HuH-7 (cell line): Measurements from ENCODE around the gene C1QB.

ENCODE experiments used
- DNase-seq: peaks from one replicate; pipeline ENCODE4 v3.0.0; 2011; ENCODE audit warnings: low spot score

The C1QB gene, protein sequence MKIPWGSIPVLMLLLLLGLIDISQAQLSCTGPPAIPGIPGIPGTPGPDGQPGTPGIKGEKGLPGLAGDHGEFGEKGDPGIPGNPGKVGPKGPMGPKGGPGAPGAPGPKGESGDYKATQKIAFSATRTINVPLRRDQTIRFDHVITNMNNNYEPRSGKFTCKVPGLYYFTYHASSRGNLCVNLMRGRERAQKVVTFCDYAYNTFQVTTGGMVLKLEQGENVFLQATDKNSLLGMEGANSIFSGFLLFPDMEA

DNA sequence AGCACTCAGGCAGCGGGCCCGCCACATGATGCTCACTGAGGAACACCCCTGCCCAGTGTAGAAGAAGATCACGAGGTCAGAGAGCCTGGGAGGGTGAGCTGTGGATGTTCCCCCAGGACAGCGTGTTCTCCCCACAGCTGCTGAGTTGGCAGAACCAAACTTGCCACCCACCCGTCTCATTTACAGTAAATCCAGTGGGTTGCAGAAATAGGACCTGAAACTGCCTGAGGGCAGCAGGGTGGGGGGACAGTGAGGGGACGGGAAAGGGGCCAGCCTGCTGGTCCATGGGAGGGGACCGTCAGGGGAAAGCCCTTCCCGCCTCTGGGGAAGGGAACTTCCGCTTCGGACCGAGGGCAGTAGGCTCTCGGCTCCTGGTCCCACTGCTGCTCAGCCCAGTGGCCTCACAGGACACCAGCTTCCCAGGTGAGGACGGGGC lies at the start of gene C1QB:
Gene C1QB (plus strand): TSS at position 356 of the 436 bp plus-strand sequence. CDS start 6,227 bp downstream, outside the sequence.
- no peak for DNase-seq

DNA sequence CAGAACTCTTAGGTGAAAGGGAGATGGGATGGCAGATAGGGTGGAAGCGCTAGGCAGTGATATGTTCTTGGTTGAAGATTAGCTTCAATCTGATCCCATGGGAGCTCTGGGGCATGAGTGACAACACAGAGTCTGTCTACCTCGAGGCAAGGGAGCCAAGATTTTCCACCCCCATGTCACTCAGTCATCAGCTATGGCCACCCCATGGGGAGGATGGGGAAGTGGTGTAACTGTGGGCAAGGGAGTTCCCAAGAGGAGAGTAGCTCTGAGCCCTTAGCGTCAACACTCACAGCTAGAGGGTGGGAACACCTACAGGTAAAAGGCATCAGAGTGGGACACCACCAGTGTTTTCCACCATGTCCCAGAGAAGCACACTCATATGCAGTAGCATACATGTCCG lies 46.9 kb upstream of the C1QB start:
- no peak for DNase-seq

DNA sequence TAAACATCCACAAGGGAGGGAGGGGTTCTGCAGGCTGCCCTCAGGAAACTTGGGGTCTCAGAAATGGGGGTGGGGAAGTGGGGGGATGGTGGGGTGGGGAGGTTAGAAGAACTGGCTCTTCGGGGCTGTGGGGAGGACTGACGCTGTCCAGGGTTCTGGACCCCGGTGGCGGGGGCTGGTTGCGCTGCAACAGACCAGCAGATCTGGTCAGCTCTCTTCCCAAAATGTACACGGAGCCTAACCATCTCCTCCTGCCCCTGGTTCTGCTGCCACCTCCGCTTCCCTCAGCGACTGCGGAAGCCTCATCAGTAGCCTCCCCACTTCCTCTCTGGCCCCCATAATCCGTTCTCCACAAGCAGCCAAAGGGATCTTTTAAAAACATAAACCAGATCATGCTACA lies 45.9 kb upstream of the C1QB start:
- DNase-seq, result no peak

DNA sequence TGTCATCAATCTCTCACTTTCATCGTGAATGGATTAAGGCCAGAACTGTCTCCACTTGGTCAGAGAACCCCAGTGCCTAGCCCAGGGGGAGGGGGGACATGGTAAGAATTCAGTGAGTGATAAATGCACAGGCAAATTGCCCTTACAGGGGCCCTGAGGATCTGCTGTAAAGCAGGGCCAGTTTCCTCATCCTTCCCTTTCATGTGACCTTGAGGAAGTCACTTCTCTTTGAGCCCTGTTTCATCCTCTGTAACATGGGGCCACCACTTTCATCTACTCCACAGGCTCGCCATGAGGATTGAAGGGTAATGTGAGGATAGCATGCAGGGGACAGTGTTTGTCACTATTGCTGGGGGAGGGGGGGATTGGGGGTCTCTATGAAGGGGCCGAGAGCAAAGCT lies 44.7 kb upstream of the C1QB start:
- no peak for DNase-seq

DNA sequence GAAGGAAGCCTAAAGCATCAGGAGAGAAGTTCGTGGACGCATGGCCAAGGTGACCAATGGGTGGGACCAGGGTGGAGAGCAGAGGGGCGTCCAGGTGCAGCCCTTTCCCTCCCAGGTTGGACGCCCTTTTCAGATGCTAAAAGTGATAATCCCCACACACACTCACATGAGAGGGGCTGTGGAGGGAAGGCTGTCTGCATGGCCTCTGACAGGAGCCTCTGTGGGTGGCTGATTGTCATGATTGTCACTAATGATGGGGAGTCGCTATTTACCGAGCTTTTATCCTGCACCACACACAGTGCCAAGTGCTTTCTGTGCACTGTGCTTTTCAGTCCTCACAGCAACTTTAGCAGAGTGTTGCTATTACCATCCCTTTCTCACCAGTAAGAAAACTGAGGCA lies 43.7 kb upstream of the C1QB start:
- no peak for DNase-seq

DNA sequence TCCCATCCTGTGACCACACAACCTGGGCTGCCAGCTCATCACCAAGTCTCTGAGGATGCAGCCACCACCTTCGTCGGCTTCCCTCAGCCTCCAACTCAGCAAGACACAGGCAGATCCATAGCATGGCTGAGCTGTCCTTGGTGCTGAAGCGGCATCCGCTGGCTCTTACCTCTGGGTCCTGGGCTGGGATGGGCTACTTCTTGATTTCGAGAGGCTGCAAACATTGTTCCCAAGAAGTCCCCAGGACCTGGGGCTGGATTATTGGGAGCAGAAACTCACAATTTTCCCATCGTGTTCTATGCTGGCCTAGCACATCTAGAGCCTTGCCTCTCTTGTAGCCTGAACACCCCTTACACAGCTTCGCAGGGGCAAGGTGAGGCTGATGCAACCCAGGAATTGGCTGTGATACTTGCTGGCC lies 41.5 kb upstream of the C1QB start:
- DNase-seq, result peak; percentile 82

DNA sequence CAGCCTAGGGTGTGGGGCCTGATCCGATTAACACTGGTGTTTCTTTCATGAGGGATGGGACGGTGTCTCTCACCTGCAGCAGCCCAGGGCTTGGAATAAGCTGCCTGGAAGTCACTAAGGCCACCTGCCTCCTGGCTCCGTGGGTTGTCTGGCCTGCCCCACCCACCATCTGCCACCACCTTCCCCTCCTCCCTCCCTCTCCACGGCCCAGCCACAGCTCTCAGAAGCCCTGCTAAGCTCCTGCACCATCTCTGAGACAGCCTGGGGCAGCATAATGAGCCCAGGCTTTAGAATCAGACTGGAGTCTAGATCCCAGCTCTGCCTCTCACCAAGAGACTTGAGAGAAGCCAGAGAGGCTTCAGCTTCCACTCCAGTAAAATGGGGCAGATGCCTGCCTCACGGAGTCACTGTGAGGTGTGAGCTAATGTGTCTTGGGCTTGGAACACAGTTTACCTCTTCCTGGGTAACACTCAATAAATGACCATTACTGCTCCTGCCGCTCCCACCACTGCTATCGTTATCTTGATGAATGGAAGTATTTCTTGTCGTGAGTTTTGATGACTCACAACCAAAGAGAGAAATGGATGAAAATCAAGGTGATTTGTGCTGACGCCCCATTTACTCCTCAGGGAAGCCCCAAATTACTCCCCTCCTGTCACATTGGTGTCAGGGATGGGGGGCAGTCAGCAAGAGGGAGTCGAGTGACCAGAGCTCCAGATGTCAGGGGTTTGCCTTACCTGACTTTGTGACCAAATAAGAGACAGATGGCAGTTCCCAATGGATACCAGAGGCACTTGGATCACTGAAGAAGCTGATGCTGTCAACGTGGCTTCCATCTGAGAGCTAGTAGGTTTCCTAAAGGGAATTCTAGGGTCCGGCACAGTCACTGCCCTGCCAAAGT lies 40.1 kb upstream of the C1QB start:
- DNase-seq, result no peak

DNA sequence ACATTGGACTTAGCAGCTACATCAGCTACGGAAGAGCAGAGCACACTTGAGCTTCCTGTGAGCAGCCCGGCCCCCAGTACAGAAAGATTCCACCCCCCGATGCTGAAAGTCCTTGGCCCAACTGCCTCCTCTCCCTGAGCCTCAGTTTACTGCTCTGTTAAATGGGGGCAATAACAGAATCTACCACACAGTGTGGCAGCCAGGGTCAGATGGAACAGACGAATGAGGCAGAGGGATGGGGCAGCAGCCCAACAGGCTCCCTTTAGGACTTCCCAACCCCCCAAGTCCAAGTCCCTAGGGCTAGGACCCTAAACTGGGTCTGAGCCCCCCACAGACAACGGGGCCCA lies 39.5 kb upstream of the C1QB start:
- no peak for DNase-seq

DNA sequence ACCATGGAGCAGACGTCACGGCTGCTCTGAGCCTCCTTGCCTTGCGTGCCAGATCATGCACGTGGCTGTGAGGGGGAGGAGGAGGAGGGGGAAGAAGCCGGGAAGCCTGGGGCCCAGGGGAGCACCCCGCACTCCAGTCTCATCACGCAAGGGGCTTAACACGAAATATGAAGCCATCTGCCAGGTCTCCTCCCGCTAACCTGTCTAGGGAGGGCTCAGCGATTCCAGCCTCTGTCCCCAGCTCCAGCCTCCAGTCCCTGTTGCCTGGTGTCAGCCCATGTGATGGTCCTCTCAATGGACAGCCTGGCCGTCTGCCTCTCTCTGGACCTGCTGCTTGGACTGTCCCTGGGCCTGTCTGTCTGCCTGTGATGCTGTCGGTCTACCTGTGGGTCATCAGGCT lies 39.1 kb upstream of the C1QB start:
- DNase-seq, result no peak

DNA sequence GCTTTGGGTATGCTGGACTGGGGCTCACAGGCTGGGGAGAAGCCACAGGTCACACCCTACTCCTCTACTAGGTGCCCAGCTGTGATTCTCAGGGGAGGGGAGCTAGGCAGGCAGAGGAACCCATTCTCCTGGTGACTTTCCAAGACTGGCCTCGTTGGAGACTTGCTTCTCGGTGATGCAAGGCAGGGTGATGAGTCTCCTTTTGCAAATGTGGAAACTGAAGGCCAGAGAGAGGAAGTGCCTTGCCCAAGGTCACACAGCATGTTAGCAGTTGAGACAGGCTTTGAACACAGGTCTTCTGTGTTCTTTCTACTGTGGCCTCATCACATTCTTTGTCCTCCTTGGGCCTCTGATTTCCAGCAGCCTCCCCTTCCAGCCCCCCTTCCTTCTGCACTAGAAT lies 37.1 kb upstream of the C1QB start:
- no peak for DNase-seq

DNA sequence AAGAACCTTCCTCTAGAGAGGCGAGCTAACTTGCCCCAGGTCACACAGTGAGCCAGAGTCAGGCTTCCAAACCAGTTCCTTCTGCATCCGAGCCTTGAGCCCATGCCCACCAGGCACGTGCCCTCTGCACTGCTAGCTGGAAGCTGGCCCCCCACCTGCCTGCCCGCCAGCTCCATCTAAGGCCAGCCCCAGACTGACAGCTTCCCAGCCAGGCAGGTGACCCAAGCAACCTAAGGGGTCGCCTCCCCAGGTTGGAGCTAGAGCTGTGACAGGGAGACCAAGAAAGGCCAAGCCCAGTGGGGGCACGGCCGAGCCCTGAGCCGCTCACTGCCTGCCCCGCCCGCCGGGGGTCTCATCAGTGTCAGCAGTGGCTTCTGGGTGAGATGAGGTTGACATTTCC lies 36.5 kb upstream of the C1QB start:
- DNase-seq, result no peak

DNA sequence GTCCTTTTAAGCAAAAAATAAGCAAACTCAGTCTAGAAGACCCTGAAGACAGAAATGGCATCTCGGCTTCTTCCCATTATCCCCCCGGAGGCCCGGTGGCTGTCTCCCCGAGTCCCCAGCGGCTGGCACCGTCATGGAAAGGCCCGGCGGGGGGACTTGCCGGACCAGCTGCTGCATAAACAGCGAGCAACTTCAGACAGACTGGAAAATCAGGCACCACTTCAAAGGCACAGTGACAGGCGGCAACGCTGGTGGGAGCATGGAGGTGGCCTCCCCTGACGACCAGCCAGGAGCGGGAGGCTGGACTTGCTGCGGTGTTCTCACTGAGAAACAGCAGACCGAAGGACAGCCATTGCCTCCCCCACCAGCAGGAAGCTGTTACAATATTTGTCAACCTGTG lies 35.0 kb upstream of the C1QB start:
- DNase-seq, result no peak

DNA sequence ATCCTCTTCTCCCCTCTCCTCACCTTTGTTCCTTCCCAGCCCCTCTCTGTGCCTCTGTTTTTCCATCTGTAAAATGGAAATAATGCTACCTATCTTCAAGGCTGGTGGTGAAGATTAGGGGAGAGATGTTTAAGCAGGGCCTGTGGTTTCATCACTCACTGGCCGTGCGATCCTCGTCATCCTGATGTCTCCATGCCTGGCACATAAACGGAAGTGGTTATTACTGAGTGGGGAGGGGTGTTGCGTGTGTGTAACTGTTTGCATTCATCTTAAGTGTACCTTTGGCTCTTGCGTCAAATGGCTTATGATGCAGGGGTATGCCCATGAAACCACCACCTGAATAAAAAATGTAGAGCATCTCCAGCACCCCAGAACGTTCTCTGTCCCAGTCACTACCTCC lies 33.8 kb upstream of the C1QB start:
- DNase-seq, result no peak

DNA sequence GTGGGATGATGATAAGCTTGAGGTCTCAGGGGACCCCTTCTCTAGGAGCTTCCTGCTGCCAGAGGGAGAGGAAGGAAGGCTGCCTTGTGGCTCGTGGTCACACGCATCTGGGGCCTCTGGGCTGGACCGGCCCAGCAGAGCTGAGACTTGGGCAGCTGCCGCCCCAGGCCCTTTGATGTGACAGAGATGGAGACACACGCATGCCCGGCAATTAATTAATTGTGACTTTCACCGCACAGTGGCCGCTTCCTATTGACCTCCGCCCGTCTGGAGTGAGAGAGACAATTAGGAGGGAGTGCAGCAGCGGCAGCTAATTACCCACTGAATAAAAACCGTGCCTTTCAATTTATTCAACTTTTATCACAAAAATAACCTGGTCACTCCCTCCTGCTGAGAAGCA lies 33.2 kb upstream of the C1QB start:
- DNase-seq, result no peak

DNA sequence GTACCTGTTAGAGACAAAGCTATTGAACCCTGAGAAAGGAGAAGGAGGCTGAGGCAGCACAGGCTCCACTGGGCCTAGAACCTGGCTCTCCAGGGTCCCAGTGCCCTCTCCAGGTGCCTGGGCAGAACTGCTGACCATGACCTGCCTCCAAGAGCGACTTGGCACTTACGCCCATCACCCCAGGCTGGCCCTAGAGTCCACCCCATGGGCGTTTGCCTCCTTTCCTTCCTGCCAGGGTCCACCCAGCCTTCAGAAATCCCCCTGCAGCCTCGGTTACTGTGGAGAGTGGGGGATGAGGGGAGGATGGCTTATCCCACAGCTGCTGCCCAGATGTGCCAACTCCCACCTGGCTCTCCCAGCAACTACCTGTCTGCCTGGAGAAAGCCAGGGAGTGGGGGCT lies 31.3 kb upstream of the C1QB start:
- no peak for DNase-seq

DNA sequence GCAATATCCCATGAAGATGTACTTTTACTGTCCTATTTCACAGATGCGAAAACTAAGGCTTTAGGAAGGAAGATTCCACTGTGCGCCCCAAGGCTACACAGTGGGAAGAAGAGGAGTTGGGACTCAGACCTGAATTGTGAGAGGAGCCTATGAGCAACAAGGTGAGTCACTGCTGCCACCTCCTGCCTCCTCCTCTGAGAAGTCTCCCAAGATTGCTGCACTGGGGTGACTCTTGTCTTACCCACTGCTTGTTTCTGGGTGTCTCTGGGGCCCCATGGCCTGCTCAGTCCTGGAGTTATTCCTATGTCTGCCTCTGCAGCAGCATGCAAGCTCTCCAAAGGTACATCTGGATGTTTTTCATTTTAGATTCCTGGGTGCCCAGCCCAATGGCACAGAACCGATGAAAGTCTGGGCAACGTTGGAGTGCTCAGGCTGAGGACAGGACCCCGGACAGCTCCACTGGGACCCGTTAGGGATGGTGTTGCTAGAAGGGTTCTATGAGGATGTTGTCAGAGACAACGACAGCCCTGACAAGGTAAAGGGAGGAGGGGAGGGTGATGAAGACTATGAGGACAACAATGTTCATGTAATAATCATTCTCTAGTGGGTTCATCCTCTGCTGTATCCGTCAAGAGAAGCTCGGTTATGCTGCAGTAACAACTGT lies 27.6 kb upstream of the C1QB start:
- no peak for DNase-seq

DNA sequence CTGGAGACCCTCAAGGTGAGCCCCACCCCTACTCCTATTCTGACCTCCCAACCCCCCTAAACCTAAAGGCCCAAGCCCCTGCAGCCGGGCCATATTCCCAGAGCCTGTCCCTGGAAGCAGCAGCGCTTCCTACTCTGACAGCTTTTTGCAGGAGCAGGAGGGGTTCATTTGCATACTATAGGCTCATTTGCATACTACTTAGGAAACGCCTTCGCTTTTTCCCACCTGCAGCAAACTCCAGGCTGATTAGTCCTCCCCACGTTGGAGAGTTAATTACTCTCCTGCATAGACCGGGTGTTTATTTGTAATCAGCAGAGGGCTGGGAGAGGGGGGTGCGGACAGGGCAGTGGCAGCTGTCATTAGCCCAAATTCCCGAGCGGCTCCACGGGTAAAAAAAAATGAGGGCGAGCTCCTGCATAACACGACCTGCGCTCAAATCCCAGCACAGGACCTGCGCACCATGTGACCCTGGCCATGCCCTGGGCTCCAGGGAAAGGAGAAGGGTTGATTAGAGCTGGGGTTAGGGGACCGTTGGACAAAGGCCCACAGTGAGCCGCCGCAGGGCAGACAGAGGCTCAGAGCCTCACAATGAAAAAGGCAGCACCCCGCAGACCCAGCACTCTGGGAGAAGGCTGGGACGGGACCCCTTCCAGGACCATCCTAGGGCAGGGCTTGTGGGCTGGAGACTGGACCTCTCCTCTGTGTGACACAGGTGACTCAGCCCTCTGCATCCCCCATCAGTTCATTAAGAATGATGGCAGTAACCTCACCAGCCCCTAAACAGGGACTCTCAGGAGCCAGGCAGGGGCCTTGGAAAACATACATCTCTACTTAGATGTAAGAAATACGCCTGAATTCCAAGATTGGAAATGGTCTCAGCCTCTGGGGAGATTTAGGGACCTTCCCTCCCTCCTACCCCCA lies 26.5 kb upstream of the C1QB start:
- no peak for DNase-seq

DNA sequence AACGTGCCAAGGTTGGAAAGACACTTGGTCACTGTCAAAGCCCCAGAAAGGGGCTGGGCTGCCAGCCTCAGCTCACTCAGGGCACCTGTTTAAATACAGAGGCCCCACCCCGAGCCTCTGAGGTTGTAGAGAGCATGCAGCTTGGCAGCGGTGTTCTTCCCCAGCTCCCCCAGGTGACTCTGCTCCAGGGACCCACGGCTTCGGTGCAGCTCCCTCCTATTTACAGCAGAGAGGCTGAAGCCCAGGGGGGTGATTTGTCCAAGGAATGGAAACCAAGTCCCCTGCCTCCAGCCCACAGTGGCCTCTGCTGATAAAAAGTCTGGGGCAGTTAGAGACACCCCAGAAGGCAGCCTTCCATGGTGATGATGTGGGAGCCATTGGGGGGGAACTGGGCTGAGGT lies 25.7 kb upstream of the C1QB start:
- no peak for DNase-seq

DNA sequence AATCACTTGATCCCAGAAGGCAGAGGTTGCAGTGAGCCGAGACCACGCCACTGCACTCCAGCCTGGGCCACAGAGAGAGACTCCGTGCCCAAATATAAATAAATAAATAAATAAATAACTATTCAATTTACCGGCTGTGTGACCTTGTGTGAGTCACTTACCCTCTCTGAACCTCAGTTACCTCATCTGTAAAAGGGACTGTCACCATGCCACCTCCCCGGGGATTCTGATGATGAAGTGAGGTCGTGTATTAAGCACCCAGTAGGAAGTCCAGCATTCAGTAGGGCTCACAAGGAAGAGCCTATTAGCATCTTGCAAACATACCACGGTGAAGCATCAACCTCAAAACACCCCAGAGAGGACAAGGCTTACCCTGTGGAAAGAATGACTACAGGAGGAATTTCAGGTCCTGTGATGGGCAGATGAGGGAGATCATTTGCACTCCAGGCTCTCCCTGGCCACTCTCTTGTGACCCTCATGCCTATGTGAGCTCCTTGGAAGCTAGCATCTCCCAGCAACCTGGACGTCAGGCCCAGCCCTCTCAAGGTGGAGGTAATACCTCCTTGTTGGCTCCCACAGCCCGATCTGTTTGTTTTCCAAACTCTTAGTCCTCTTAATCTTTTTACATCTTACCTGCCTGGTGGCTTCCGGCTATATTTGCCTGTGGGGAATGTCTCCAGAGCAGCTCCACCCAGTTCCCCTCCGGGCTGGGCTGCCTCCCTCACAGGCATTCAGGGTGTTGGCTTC lies 24.2 kb upstream of the C1QB start:
- DNase-seq, result no peak

DNA sequence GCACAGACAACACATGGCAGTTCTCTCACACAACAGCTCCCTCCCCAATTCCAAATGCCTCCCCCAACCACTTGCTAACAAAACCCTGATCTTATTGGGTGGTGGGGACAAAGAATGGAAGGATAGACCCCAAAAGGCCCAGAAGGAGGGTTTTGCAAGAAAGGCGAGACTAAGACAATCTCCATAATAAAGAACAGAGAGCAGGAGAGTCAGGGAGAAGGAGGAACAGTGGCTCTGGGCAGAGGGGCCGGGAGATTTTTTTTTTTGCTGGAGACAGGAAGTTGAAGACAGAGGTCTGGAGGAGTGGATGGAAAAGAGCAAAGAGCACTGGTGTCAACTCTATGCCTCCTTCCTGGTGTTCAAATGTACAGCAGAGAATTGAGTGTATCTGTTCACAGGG lies 23.1 kb upstream of the C1QB start:
- DNase-seq, result no peak

DNA sequence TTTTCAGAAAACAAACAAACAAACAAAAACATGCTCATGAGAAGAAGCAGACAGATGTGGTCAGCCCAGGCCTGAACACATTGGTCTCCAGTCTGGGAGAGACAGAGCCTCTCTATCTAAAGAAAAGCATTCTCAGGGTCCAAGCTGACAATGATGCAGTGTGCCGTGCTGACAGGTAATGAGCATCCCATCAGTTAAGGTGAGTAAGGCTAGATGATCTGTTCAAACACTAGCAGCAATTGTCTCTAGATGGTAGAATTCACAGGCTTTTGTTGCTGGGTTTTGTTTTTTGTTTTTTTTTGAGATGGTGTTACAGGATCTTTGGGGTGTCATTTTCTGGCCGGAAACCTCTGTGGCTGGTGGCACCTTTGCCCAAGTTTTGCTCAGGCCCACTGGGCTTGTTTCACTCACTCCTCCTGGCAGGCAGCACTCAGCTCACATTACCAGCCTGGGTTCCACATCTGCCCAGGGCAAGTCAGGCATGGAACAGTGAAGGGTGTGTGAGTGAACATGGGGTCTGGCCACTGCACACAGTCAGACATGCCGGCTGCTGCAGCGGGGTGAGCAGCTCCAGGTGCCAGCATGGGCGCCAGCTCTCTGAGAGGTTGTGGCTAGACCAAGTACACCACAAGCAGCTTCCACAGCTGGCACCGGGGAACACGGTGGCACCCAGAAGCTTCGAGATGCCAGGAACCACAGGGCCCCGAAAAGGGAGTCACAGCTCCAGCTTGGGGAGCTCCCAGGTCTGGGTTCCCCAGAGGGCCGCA lies 19.2 kb upstream of the C1QB start:
- DNase-seq, result no peak
